K562 treated with DMSO at 1 percent for 12 hours (cell line): ENCODE data around the gene SLC6A20. TPM values are rescaled to one million over a fixed set of nuclear protein-coding genes. Genes with fewer than 3 reads are reported as not detected.

Source experiments
- total RNA-seq: library from RNA; unstranded; fragments of 300-600 nt; gene quantifications from 2 replicates; pipeline ENCODE4 v1.2.3, GENCODE V29; 2022; ENCODE audit not compliant: insufficient read depth

Gene SLC6A20
- not detected in 2 replicates for total RNA-seq

GRCh38 chr3:45795882-45796765 lies at the start of gene SLC6A20:
TSS of gene SLC6A20 (minus strand) at chr3:45796536. CDS start at chr3:45796419, 117 bp downstream.

GRCh38 chr3:45841757-45842491 lies 45.6 kb upstream of the SLC6A20 start, which contains the start of gene LZTFL1:
TSS of gene LZTFL1 (minus strand) at chr3:45842119. CDS start at chr3:45841991, 128 bp downstream.

Other genes with a start within 250 kb of the SLC6A20 start
- 3.9 and 22.8 TPM in 2 replicates for gene LIMD1, start 201.8 kb downstream of the SLC6A20 start, total RNA-seq
- gene SACM1L, start 107.1 kb downstream of the SLC6A20 start, total RNA-seq: 13.8 and 38.3 TPM in 2 replicates
- 5.8 and 11.1 TPM in 2 replicates for gene LZTFL1, start 45.6 kb upstream of the SLC6A20 start, total RNA-seq
- gene CCR9, start 90.0 kb upstream of the SLC6A20 start, total RNA-seq: 0.74 TPM in 1 of 2 replicates, not detected in the other
- not detected in 2 replicates for gene CXCR6, start 146.9 kb upstream of the SLC6A20 start, total RNA-seq
- 1.8 and 6.9 TPM in 2 replicates for gene FYCO1, start 199.3 kb upstream of the SLC6A20 start, total RNA-seq
- not detected in 2 replicates for gene XCR1, start 230.9 kb upstream of the SLC6A20 start, total RNA-seq